Measurements from ENCODE around the gene APOL2. TPM values are rescaled to one million over a fixed set of nuclear protein-coding genes. Genes with fewer than 3 reads are reported as not detected.
"Not testable (repeated sequence)": the region's sequence is repeated elsewhere in the genome, so short reads cannot be mapped to it uniquely, and the experiment has no call there.

The APOL2 gene
- total RNA-seq, 1 experiment from 2014 or later = 16.0 TPM

DNA sequence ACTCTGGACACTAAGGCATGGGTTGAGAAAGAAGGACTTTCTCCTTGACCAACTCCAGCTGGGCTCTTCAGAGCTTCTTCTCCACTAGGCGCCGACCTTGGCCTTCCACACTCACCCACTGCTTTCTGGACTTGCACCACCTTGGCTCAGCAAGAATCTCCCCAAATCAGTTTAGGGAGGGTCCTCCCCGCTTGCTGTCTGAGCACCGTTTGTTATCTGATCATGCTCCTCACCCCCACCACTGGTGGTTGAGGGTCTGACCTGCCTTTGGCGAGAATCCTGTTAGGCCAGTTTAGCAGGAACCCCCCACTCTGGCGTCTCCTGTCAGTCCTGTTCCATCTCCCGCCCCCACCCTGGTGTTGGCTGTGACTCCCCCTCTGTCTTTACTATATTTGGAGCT lies 10.4 kb downstream of the APOL2 start:
- H3K36me3 Mint-ChIP-seq (ENCODE audit: insufficient read depth, unreplicated experiment) = peaks cover 52% of the 10 kb centered on the region
- H3K4me1 Mint-ChIP-seq (ENCODE audit: insufficient read depth, unreplicated experiment) = no peaks in the 10 kb centered on the region
- ChIA-PET POLR2A (no interaction called here), CTCF (interaction anchor here (2.6 kb wide), 1 partner anchor 11 kb away, joined by 15 read pairs; the partner anchor contains the start of gene APOL2)
- H3K27me3 Mint-ChIP-seq (ENCODE audit: insufficient read depth, unreplicated experiment) = no peaks in the 10 kb centered on the region
- no peak overlapping the region for H3K4me3 Mint-ChIP-seq (ENCODE audit: unreplicated experiment)
- intact Hi-C loops (cut with micrococcal nuclease) = no loop called here
- no peak overlapping the region for H3K27ac Mint-ChIP-seq (ENCODE audit: low read depth, unreplicated experiment)
- no peaks in the 10 kb centered on the region for H3K9me3 Mint-ChIP-seq (ENCODE audit: unreplicated experiment)
- TF ChIP-seq, protein P1, sequence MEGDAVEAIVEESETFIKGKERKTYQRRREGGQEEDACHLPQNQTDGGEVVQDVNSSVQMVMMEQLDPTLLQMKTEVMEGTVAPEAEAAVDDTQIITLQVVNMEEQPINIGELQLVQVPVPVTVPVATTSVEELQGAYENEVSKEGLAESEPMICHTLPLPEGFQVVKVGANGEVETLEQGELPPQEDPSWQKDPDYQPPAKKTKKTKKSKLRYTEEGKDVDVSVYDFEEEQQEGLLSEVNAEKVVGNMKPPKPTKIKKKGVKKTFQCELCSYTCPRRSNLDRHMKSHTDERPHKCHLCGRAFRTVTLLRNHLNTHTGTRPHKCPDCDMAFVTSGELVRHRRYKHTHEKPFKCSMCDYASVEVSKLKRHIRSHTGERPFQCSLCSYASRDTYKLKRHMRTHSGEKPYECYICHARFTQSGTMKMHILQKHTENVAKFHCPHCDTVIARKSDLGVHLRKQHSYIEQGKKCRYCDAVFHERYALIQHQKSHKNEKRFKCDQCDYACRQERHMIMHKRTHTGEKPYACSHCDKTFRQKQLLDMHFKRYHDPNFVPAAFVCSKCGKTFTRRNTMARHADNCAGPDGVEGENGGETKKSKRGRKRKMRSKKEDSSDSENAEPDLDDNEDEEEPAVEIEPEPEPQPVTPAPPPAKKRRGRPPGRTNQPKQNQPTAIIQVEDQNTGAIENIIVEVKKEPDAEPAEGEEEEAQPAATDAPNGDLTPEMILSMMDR (IDR thresholded peaks at IDR 0.05; ENCODE audit: unreplicated experiment) = no peak
- BruUV-seq (replicated peaks) = no TSS peak
- no peak for DNase-seq (ENCODE audit: unreplicated experiment)

- BruUV-seq (replicated peaks); H3K27ac Mint-ChIP-seq (ENCODE audit: low read depth, unreplicated experiment); H3K27me3 Mint-ChIP-seq (ENCODE audit: insufficient read depth, unreplicated experiment); POLR2A ChIA-PET; H3K4me1 Mint-ChIP-seq (ENCODE audit: insufficient read depth, unreplicated experiment); DNase-seq (ENCODE audit: unreplicated experiment); intact Hi-C loops (cut with micrococcal nuclease); H3K9me3 Mint-ChIP-seq (ENCODE audit: unreplicated experiment); H3K4me3 Mint-ChIP-seq (ENCODE audit: unreplicated experiment): not testable (repeated sequence)
- CTCF ChIA-PET = interaction anchor here (1.0 to 2.6 kb wide), 2 partner anchors 8 to 12 kb away, joined by 3 to 15 read pairs; partner anchors contain the start of gene APOL2
- H3K36me3 Mint-ChIP-seq (ENCODE audit: insufficient read depth, unreplicated experiment) = peaks cover 52% of the 10 kb centered on the region
These were observed 11.0 kb downstream of the APOL2 start for GRCh38 chr22:36228369-36228768.

- H3K4me1 Mint-ChIP-seq (ENCODE audit: insufficient read depth, unreplicated experiment) = no peaks in the 10 kb centered on the region
- no TSS peak for BruUV-seq (replicated peaks)
- ChIA-PET CTCF (interaction anchor here (1.0 to 2.6 kb wide), 2 partner anchors 9 to 12 kb away, joined by 3 to 15 read pairs; partner anchors contain the start of gene APOL2), POLR2A (no interaction called here)
- intact Hi-C loops (cut with micrococcal nuclease) = no loop called here
- H3K27me3 Mint-ChIP-seq (ENCODE audit: insufficient read depth, unreplicated experiment) = no peaks in the 10 kb centered on the region
- H3K9me3 Mint-ChIP-seq (ENCODE audit: unreplicated experiment) = no peaks in the 10 kb centered on the region
- TF ChIP-seq, protein P1 (IDR thresholded peaks at IDR 0.05; ENCODE audit: unreplicated experiment) = no peak
- no peak for DNase-seq (ENCODE audit: unreplicated experiment)
- no peak overlapping the region for H3K27ac Mint-ChIP-seq (ENCODE audit: low read depth, unreplicated experiment)
- H3K4me3 Mint-ChIP-seq (ENCODE audit: unreplicated experiment) = no peak overlapping the region
- peaks cover 52% of the 10 kb centered on the region for H3K36me3 Mint-ChIP-seq (ENCODE audit: insufficient read depth, unreplicated experiment)
These were observed 11.5 kb downstream of the APOL2 start for GRCh38 chr22:36227806-36228205.

DNA sequence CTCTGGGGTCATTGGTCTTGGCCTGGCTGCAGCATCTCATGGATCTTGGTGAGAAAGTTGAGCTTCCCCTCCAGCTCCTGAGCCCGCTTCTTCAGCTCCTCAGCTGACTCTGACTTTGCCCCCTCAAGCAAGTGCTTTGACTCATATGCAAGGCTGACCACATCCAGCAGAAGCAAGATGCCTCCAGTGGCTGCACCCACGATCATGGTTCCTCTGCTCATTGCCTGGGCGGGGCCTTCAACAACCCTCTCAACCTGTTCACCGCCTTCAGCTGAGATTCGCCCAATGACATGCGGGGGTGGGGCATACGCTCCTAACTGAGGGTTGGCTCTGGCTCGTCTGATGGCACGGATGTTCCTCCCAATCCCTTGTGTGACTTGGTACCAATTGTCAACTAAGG lies 11.9 kb downstream of the APOL2 start:
- peaks cover 52% of the 10 kb centered on the region for H3K36me3 Mint-ChIP-seq (ENCODE audit: insufficient read depth, unreplicated experiment)
- BruUV-seq (replicated peaks) = TSS peak; percentile 50
- intact Hi-C loops (cut with micrococcal nuclease) = no loop called here
- H3K27me3 Mint-ChIP-seq (ENCODE audit: insufficient read depth, unreplicated experiment) = no peaks in the 10 kb centered on the region
- ChIA-PET POLR2A (no interaction called here), CTCF (interaction anchor here (1.0 to 2.6 kb wide), 2 partner anchors 9 to 13 kb away, joined by 3 to 15 read pairs; partner anchors contain the start of gene APOL2)
- TF ChIP-seq, protein P1 (IDR thresholded peaks at IDR 0.05; ENCODE audit: unreplicated experiment) = no peak
- no peaks in the 10 kb centered on the region for H3K4me1 Mint-ChIP-seq (ENCODE audit: insufficient read depth, unreplicated experiment)
- H3K4me3 Mint-ChIP-seq (ENCODE audit: unreplicated experiment) = no peak overlapping the region
- no peak for DNase-seq (ENCODE audit: unreplicated experiment)
- no peak overlapping the region for H3K27ac Mint-ChIP-seq (ENCODE audit: low read depth, unreplicated experiment)
- no peaks in the 10 kb centered on the region for H3K9me3 Mint-ChIP-seq (ENCODE audit: unreplicated experiment)

DNA sequence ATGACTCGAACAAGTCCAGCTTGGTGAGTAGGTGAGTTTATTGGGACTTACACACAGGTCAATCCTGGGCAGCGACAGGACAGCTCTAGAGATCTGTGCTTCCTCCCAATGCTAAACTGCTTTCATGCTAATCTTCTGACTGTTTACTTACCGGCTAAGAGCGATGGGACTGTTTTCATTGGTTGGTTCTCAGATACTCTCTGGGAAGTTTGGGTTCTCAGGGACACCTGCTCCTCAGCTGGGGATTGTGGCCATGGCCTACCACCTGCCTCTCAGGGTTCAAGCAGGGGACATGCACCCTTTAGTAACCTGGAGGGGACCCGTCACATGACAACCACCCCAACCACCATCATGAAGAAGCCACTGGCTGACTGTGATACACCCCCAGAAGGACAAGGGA lies 13.1 kb downstream of the APOL2 start:
- Mint-ChIP-seq H3K27me3 (ENCODE audit: insufficient read depth, unreplicated experiment) (no peaks in the 10 kb centered on the region), H3K9me3 (ENCODE audit: unreplicated experiment) (no peaks in the 10 kb centered on the region), H3K27ac (ENCODE audit: low read depth, unreplicated experiment) (no peak overlapping the region), H3K4me3 (ENCODE audit: unreplicated experiment) (no peak overlapping the region), H3K4me1 (ENCODE audit: insufficient read depth, unreplicated experiment) (no peaks in the 10 kb centered on the region), H3K36me3 (ENCODE audit: insufficient read depth, unreplicated experiment) (peaks cover 39% of the 10 kb centered on the region)
- TF ChIP-seq, protein P1 (IDR thresholded peaks at IDR 0.05; ENCODE audit: unreplicated experiment) = no peak
- CTCF ChIA-PET = interaction anchor here (1.2 kb wide), 1 partner anchor 13 kb away, joined by 5 read pairs; the partner anchor contains the start of gene APOL2
- POLR2A ChIA-PET = no interaction called here
- DNase-seq (ENCODE audit: unreplicated experiment) = no peak
- BruUV-seq (replicated peaks) = no TSS peak
- intact Hi-C loops (cut with micrococcal nuclease) = no loop called here

Data from MCF 10A (cell line).